HepG2 (cell line): ENCODE measurements around the gene DCDC1. TPM values are rescaled to one million over a fixed set of nuclear protein-coding genes. Genes with fewer than 3 reads are reported as not detected.

Experiments
- ATAC-seq: fragments of 200-7000 bp; cut with Tn5 transposase; 3 replicates; pipeline ENCODE4 v1.9.1; 2020; ENCODE audit warnings: mild to moderate bottlenecking, moderate library complexity
- BruUV-seq: library from RNA; stranded (reverse); fragments of 400-500 nt; replicated peaks from 2 replicates; lab custom pipeline; 2021; lab: Mats Ljungman, UMichigan
- CTCF ChIA-PET: fragments of 300-600 bp; formaldehyde crosslinking; extraction: SDS; loops from one replicate; lab custom pipeline; 2021; ENCODE audit warnings: low total read pairs, inconsistent platforms, low intra/inter-chr PET ratio; lab: Yijun Ruan, JAX
- POLR2A ChIA-PET: fragments of 350-600 bp; sonication (Branson Sonifier 250); formaldehyde crosslinking; loops from one replicate; lab custom pipeline; 2020; ENCODE audit warnings: antibody characterized with exemption, inconsistent platforms; lab: Yijun Ruan, JAX
- DNase-seq: peaks from one replicate; pipeline ENCODE4 v3.0.0-alpha.2; 2015; ENCODE audit warnings: low spot score
- FAIRE-seq: peaks from 3 replicates; lab custom pipeline; 2011; peaks lifted over from hg19 to GRCh38; lab: Jason Lieb, UNC
- H2AFZ ChIP-seq: one replicate; pipeline ENCODE4 v1.6.1; 2011; ENCODE audit warnings: low read length, inconsistent platforms
- H3K27ac ChIP-seq: fragments of 300-600 bp; 3 replicates; pipeline ENCODE4 v1.8.0; 2011; ENCODE audit warnings: mixed run types, mild to moderate bottlenecking, mixed read lengths, low read length, inconsistent platforms; ENCODE audit not compliant: insufficient read depth; ENCODE audit errors: extremely low read length
- H3K27me3 ChIP-seq, 2 experiments: fragments of 200-600 bp in 1 of 2; 2 replicates in 1 of 2; 3 replicates in 1 of 2; pipeline versions ENCODE4 v1.6.0 to v1.8.0; 2011; ENCODE audit warnings: low read length in 2 of 2, mild to moderate bottlenecking in 2 of 2, moderate library complexity in 2 of 2, inconsistent platforms in 1 of 2; ENCODE audit not compliant: insufficient read depth in 2 of 2, control insufficient read depth in 1 of 2
- H3K36me3 ChIP-seq, 2 experiments: fragments of 200-600 bp in 1 of 2; replicated peaks in 1 of 2; 2 replicates in 1 of 2; 3 replicates in 1 of 2; pipeline versions ENCODE4 v1.5.1 to v1.8.0; 2011; ENCODE audit warnings: low read length in 2 of 2, inconsistent platforms in 1 of 2; ENCODE audit not compliant: insufficient read depth in 2 of 2, control insufficient read depth in 1 of 2
- H3K4me1 ChIP-seq: 2 replicates; pipeline ENCODE4 v1.5.1; 2012; ENCODE audit warnings: low read length, inconsistent platforms; ENCODE audit not compliant: insufficient read depth
- H3K4me2 ChIP-seq: 2 replicates; pipeline ENCODE4 v1.6.0; 2011; ENCODE audit warnings: low read depth, low read length, inconsistent platforms
- H3K4me3 ChIP-seq, 3 experiments: fragments of 200-600 bp in 1 of 3; sonication (generic), shearing (Covaris generic) in 1 of 3; replicated peaks in 1 of 3; 2 replicates each; pipeline ENCODE4 v1.5.1; 2011 to 2016; ENCODE audit warnings: low read length in 3 of 3, inconsistent platforms in 2 of 3, low read depth in 2 of 3, mild to moderate bottlenecking in 2 of 3, control low read depth in 1 of 3, mixed read lengths in 1 of 3; ENCODE audit not compliant: insufficient read depth in 1 of 3
- H3K79me2 ChIP-seq: one replicate; pipeline ENCODE4 v1.6.1; 2011; ENCODE audit warnings: low read length, inconsistent platforms; ENCODE audit not compliant: insufficient read depth
- H3K9ac ChIP-seq: 2 replicates; pipeline ENCODE4 v1.6.0; 2011; ENCODE audit warnings: mild to moderate bottlenecking, low read depth, low read length, inconsistent platforms; ENCODE audit not compliant: insufficient read depth
- H3K9me3 ChIP-seq: 2 replicates; pipeline ENCODE4 v1.5.1; 2012; ENCODE audit warnings: mild to moderate bottlenecking, low read length
- H4K20me1 ChIP-seq: 2 replicates; pipeline ENCODE4 v1.6.0; 2011; ENCODE audit warnings: inconsistent platforms, mild to moderate bottlenecking, low read length, moderate library complexity; ENCODE audit not compliant: insufficient read depth
- ATF7 ChIP-seq, 2 experiments: fragments of 450-650 bp in 1 of 2; sonication (generic) in 1 of 2; formaldehyde crosslinking in 1 of 2; IDR thresholded peaks; 2 replicates each; pipeline versions ENCODE4 v1.4.0 to v1.6.1; 2016 to 2020; ENCODE audit warnings: antibody characterized with exemption in 1 of 2, mild to moderate bottlenecking in 1 of 2, missing genetic modification reagents in 1 of 2
- CREB1 ChIP-seq, 2 experiments: fragments of 450-650 bp in 1 of 2; IDR thresholded peaks; 2 replicates each; pipeline ENCODE4 v1.6.1; 2016 to 2017; ENCODE audit warnings: control low read depth in 1 of 2, mild to moderate bottlenecking in 1 of 2, missing compliant biosample characterization in 1 of 2, missing genetic modification characterization in 1 of 2
- STAT6 ChIP-seq: sonication (generic); formaldehyde crosslinking; IDR thresholded peaks from 2 replicates; pipeline ENCODE4 v1.4.0; 2020; ENCODE audit warnings: missing genetic modification reagents, mild to moderate bottlenecking, borderline replicate concordance
- ZNF446 ChIP-seq: sonication (generic); formaldehyde crosslinking; IDR thresholded peaks from 2 replicates; pipeline ENCODE4 v1.5.0; 2020; ENCODE audit warnings: mild to moderate bottlenecking, missing genetic modification reagents
- ZNF550 ChIP-seq: sonication (generic); formaldehyde crosslinking; IDR thresholded peaks from 2 replicates; pipeline ENCODE4 v1.4.0; 2020; ENCODE audit warnings: mild to moderate bottlenecking, missing genetic modification reagents, borderline replicate concordance
- WGBS: methylation state at CpG from one replicate; pipeline ENCODE4 v1.1.6; 2017; ENCODE audit warnings: low lambda C conversion rate; 5-methylcytosine and 5-hydroxymethylcytosine counted together
- in situ Hi-C: cut with HindIII; loops from 2 replicates; pipeline ENCODE4 v1.10.0; 2017; ENCODE audit warnings: low pct_unique_long_range_greater_than_20kb; ENCODE audit not compliant: extremely low pct_ligation_motif_present
- intact Hi-C: fragments of 100-400 bp; cut with micrococcal nuclease; formaldehyde crosslinking; loops from one replicate; pipeline ENCODE4 v1.10.0; 2022; ENCODE audit not compliant: unreplicated experiment
- polyA plus RNA-seq, 8 experiments: library from polyadenylated mRNA; depleted of rRNA in 3 of 8; stranded (reverse) in 7 of 8; unstranded in 1 of 8; fragments of >200 nt; fragmentation: Illumina TruSeq in 4 of 8; extraction: Trizol in 4 of 8; gene quantifications; 2 replicates each; pipeline versions ENCODE4 v1.2.1 to v1.2.3, GENCODE V29; 2011 to 2016; ENCODE audit warnings: low read depth in 4 of 8, missing spikeins in 1 of 8, mixed read lengths in 1 of 8; ENCODE audit not compliant: insufficient read depth in 1 of 8
- total RNA-seq, 5 experiments: library from RNA; depleted of rRNA; stranded (reverse); fragments of >200 nt; fragmentation: Illumina TruSeq; extraction: Trizol; gene quantifications; 2 replicates each; pipeline ENCODE4 v1.2.3, GENCODE V29; 2016; ENCODE audit warnings: low read depth in 1 of 5

The DCDC1 gene
- total and polyA plus RNA-seq, 2 of the 13 experiments (the other 11 are each of a cell fraction or from before 2014, with no cell fraction given) = 0.12 to 0.27 TPM

- TF ChIP-seq CREB1 (IDR thresholded peaks at IDR 0.05) = peak; percentile 45; the same call in 1 of the 2 replicates
- TF ChIP-seq CREB1 (CRISPR knock-in tag; IDR thresholded peaks at IDR 0.05) = no peak
- peak; percentile 71 for TF ChIP-seq ATF7 (IDR thresholded peaks at IDR 0.05)
- TF ChIP-seq ATF7 (CRISPR knock-in tag; IDR thresholded peaks at IDR 0.05) = no peak
- no peak for TF ChIP-seq STAT6 (CRISPR knock-in tag)
- no peak for TF ChIP-seq ZNF550 (CRISPR knock-in tag)
- no peak for TF ChIP-seq ZNF446 (CRISPR knock-in tag)
- H3K27ac ChIP-seq = no peak overlapping the region
- ATAC-seq (no peak), DNase-seq (no peak), FAIRE-seq (no peak)
- 4% methylated on average over 1 of the region's 1 CpG for WGBS
- no peaks in the 10 kb centered on the region for H3K36me3 ChIP-seq
- in situ Hi-C loops (no loop called here), intact Hi-C loops (loop anchor here (1.0 kb wide), 1 partner anchor 32 kb away; no protein-coding TSS in a partner anchor)
- no peaks in the 10 kb centered on the region for H3K27me3 ChIP-seq
- H4K20me1 ChIP-seq = no peaks in the 10 kb centered on the region
- no peak overlapping the region for H2AFZ ChIP-seq
- BruUV-seq = no TSS peak
- no peaks in the 10 kb centered on the region for H3K79me2 ChIP-seq
- H3K9me3 ChIP-seq = no peaks in the 10 kb centered on the region
- H3K4me2 ChIP-seq = no peak overlapping the region
- no peak overlapping the region for H3K9ac ChIP-seq
- POLR2A ChIA-PET = no interaction called here
- no peaks in the 10 kb centered on the region for H3K4me1 ChIP-seq
- H3K4me3 ChIP-seq = no peak overlapping the region
- CTCF ChIA-PET = no interaction called here
Observed at GRCh38 chr11:31131760-31132159, 237.8 kb downstream of the DCDC1 start.
